ENCODE data around the gene PTPRK. TPM values are rescaled to one million over a fixed set of nuclear protein-coding genes. Genes with fewer than 3 reads are reported as not detected.

PTPRK gene
- total and polyA plus RNA-seq, 2 of the 8 experiments (the other 6 are each of a cell fraction or from before 2014, with no cell fraction given): 11.4 to 47.3 TPM

- no peak overlapping the region for H3K4me2 ChIP-seq (ENCODE audit: insufficient read depth in 1 of 2, low read depth in 2 of 2, low read length in 2 of 2)
- CTCF ChIA-PET (ENCODE audit: partially characterized antibody): interaction anchor here (1.6 kb wide), 1 partner anchor 111 kb away, joined by 5 read pairs; no protein-coding TSS in a partner anchor
- H3K4me1 ChIP-seq (replicated peaks in 1 of 4; ENCODE audit: control insufficient read depth in 3 of 4, insufficient read depth in 4 of 4, low read length in 3 of 4): no peaks in the 10 kb centered on the region
- no peak overlapping the region for H3K56ac ChIP-seq (replicated peaks; ENCODE audit: insufficient read length, low read depth, low read length)
- no peaks in the 10 kb centered on the region for H3K79me1 ChIP-seq (ENCODE audit: low read depth, low read length)
- H3K14ac ChIP-seq (ENCODE audit: insufficient read length): no peak overlapping the region
- no peaks in the 10 kb centered on the region for H3K79me2 ChIP-seq (ENCODE audit: control insufficient read depth in 1 of 2, insufficient read depth in 2 of 2, low read length in 2 of 2)
- H3K4me3 ChIP-seq (ENCODE audit: extremely low read depth in 1 of 4, insufficient read depth in 2 of 4, low read depth in 3 of 4, low read length in 4 of 4): no peak overlapping the region
- no peak overlapping the region for H2BK12ac ChIP-seq (ENCODE audit: low read depth, low read length)
- no peak overlapping the region for H3K18ac ChIP-seq (ENCODE audit: extremely low read depth, low read length)
- H2AFZ ChIP-seq (ENCODE audit: low read length): no peak overlapping the region
- H3K36me3 ChIP-seq (ENCODE audit: control insufficient read depth in 2 of 4, insufficient read depth in 4 of 4, low read length in 3 of 4): peaks cover 0 to 7% (median 3%) of the 10 kb centered on the region in 4 experiments; a peak in 2 of 8 replicates
- H2BK5ac ChIP-seq (ENCODE audit: low read depth, low read length): no peak overlapping the region
- H2AK5ac ChIP-seq (ENCODE audit: low read depth, low read length): no peak overlapping the region
- H2BK20ac ChIP-seq (ENCODE audit: low read length): no peak overlapping the region
- H3K23ac ChIP-seq (ENCODE audit: insufficient read length): no peak overlapping the region
- H3K23me2 ChIP-seq (ENCODE audit: low read depth, low read length): no peaks in the 10 kb centered on the region
- 94% methylated on average over 1 of the region's 1 CpG; no CpG with 5 or more reads in 1 of the 2 experiments for WGBS, 2 experiments (ENCODE audit: extremely low coverage in 1 of 2, insufficient coverage in 1 of 2, insufficient read length in 1 of 2, insufficient replicate concordance in 2 of 2, low coverage in 1 of 2, low lambda C conversion rate in 2 of 2, missing lambda C conversion rate in 1 of 2)
- H3K27ac ChIP-seq (ENCODE audit: low read depth, low read length): no peak overlapping the region
- no peak for FAIRE-seq
- no peak overlapping the region for H2BK15ac ChIP-seq (ENCODE audit: low read length)
- H4K5ac ChIP-seq (ENCODE audit: insufficient read length, low read depth, low read length): no peak overlapping the region
- POLR2A ChIA-PET (ENCODE audit: partially characterized antibody): no interaction called here
- no peak overlapping the region for H3K9ac ChIP-seq (replicated peaks in 1 of 4; ENCODE audit: extremely low read depth in 1 of 4, low read depth in 3 of 4, low read length in 3 of 4)
- no peak overlapping the region for H4K8ac ChIP-seq (ENCODE audit: extremely low read depth, insufficient read depth, low read length)
- no peak overlapping the region for H3K4ac ChIP-seq (replicated peaks; ENCODE audit: insufficient read length, low read depth, low read length)
- H4K20me1 ChIP-seq (replicated peaks in 1 of 2; ENCODE audit: control insufficient read depth in 1 of 2, insufficient read depth in 2 of 2, low read length in 2 of 2): no peaks in the 10 kb centered on the region
- no peak overlapping the region for H4K91ac ChIP-seq (replicated peaks; ENCODE audit: insufficient read length, low read length)
- H2BK120ac ChIP-seq (replicated peaks; ENCODE audit: low read depth, low read length): no peak overlapping the region
- H3K27me3 ChIP-seq (replicated peaks in 1 of 4; ENCODE audit: control insufficient read depth in 3 of 4, extremely low read depth in 1 of 4, insufficient read depth in 3 of 4, low read length in 3 of 4): no peaks in the 10 kb centered on the region
- no peak for TF ChIP-seq BCL11A (IDR thresholded peaks at IDR 0.05; ENCODE audit: low read depth in 2 of 2, low read length in 2 of 2)
- no peak for TF ChIP-seq GABPA (IDR thresholded peaks at IDR 0.05; ENCODE audit: borderline replicate concordance, insufficient read depth, low read length)
- no peak for TF ChIP-seq GTF2F1 (IDR thresholded peaks at IDR 0.05; ENCODE audit: borderline replicate concordance, low read depth, low read length)
- TF ChIP-seq CHD2 (IDR thresholded peaks at IDR 0.05; ENCODE audit: low read length): no peak
- TF ChIP-seq SP2 (IDR thresholded peaks at IDR 0.05; ENCODE audit: low read length): no peak
- TF ChIP-seq SAP30 (IDR thresholded peaks at IDR 0.05; ENCODE audit: insufficient read depth, insufficient replicate concordance, low read length): no peak
- no peak for TF ChIP-seq ATF3 (IDR thresholded peaks at IDR 0.05; ENCODE audit: insufficient read depth, low read depth, low read length)
- TF ChIP-seq PHF8 (conservative IDR thresholded peaks at IDR 0.05; ENCODE audit: low read depth, low read length): no peak
- TF ChIP-seq CEBPB (IDR thresholded peaks at IDR 0.05; ENCODE audit: low read depth, low read length): no peak
- H3K9me3 ChIP-seq (ENCODE audit: insufficient read depth in 2 of 2, low read depth in 1 of 2, low read length in 1 of 2): no peaks in the 10 kb centered on the region
- no peak for DNase-seq (ENCODE audit: low read depth in 1 of 2, low spot score in 2 of 2)
Observed at GRCh38 chr6:127966616-127967015, 553.8 kb downstream of the PTPRK start.
